K562 (cell line): ENCODE results near the gene KCNQ2. TPM values are rescaled to one million over a fixed set of nuclear protein-coding genes. Genes with fewer than 3 reads are reported as not detected.
A peak's percentile ranks its signal among the peaks of the same experiment; 100 is the strongest.

Experiments
- ATAC-seq: fragments of 200-7000 bp; cut with Tn5 transposase; 3 replicates; pipeline ENCODE4 v1.9.1; 2020; ENCODE audit warnings: moderate library complexity
- BruUV-seq: library from RNA; stranded (reverse); fragments of 400-500 nt; replicated peaks from 2 replicates; lab custom pipeline; 2021; lab: Mats Ljungman, UMichigan
- CTCF ChIA-PET: fragments of 300-600 bp; formaldehyde crosslinking; extraction: SDS; loops from one replicate; lab custom pipeline; 2021; ENCODE audit warnings: low intra/inter-chr PET ratio; lab: Yijun Ruan, JAX
- POLR2A ChIA-PET: fragments of 300-600, 350-650 bp; sonication (Branson Sonifier 250); formaldehyde crosslinking; extraction: SDS; loops from one replicate; lab custom pipeline; 2021; ENCODE audit warnings: antibody characterized with exemption, inconsistent platforms; lab: Yijun Ruan, JAX
- DNase-seq, 4 experiments: peaks; one replicate each; pipeline versions ENCODE4 v3.0.0 to v3.0.0-alpha.2; 2011 to 2018; ENCODE audit warnings: low spot score in 3 of 4, mixed read lengths in 3 of 4; ENCODE audit errors: extremely low read depth in 1 of 4
- FAIRE-seq: peaks from 2 replicates; lab custom pipeline; 2011; peaks lifted over from hg19 to GRCh38; lab: Jason Lieb, UNC
- H2AFZ ChIP-seq: 2 replicates; pipeline ENCODE4 v1.6.0; 2011; ENCODE audit warnings: low read depth, low read length, control low read depth, inconsistent platforms
- H3K27ac ChIP-seq: fragments of 200-600 bp; 3 replicates; pipeline ENCODE4 v1.8.0; 2011; ENCODE audit warnings: low read depth, mild to moderate bottlenecking, control low read depth, inconsistent platforms, low read length, moderate library complexity, mixed read lengths; ENCODE audit errors: extremely low read depth
- H3K27me3 ChIP-seq, 2 experiments: fragments of 300-600 bp in 1 of 2; 2 replicates in 1 of 2; 3 replicates in 1 of 2; pipeline versions ENCODE4 v1.6.0 to v1.8.0; 2011; ENCODE audit warnings: inconsistent platforms in 2 of 2, low read length in 2 of 2, mild to moderate bottlenecking in 1 of 2, mixed read lengths in 1 of 2, moderate library complexity in 1 of 2; ENCODE audit not compliant: control insufficient read depth in 2 of 2, insufficient read depth in 2 of 2
- H3K36me3 ChIP-seq: fragments of 300-600 bp; 3 replicates; pipeline ENCODE4 v1.8.0; 2011; ENCODE audit warnings: mild to moderate bottlenecking, low read length, inconsistent platforms; ENCODE audit not compliant: control insufficient read depth, insufficient read depth
- H3K4me1 ChIP-seq, 2 experiments: fragments of 200-600 bp in 1 of 2; replicated peaks in 1 of 2; 2 replicates in 1 of 2; 3 replicates in 1 of 2; pipeline versions ENCODE4 v1.5.1 to v1.8.0; 2011; ENCODE audit warnings: inconsistent platforms in 2 of 2, low read length in 2 of 2, mild to moderate bottlenecking in 1 of 2, mixed read lengths in 1 of 2, moderate library complexity in 1 of 2; ENCODE audit not compliant: control insufficient read depth in 2 of 2, insufficient read depth in 2 of 2
- H3K4me2 ChIP-seq: 2 replicates; pipeline ENCODE4 v1.6.1; 2011; ENCODE audit warnings: low read length, control low read depth, inconsistent platforms, mixed read lengths; ENCODE audit not compliant: insufficient read depth
- H3K4me3 ChIP-seq: fragments of 200-600 bp; sonication (generic), shearing (Covaris generic); 2 replicates; pipeline ENCODE4 v1.5.1; 2016; ENCODE audit warnings: control low read depth, inconsistent platforms
- H3K79me2 ChIP-seq: fragments of 200-600 bp; 3 replicates; pipeline ENCODE4 v1.8.0; 2011; ENCODE audit warnings: low read length, inconsistent platforms; ENCODE audit not compliant: control insufficient read depth, insufficient read depth
- H3K9ac ChIP-seq, 2 experiments: 2 replicates each; pipeline versions ENCODE4 v1.6.0 to v1.6.1; 2011; ENCODE audit warnings: low read depth in 2 of 2, low read length in 2 of 2, control low read depth in 1 of 2, inconsistent platforms in 1 of 2, mild to moderate bottlenecking in 1 of 2, mixed read lengths in 1 of 2; ENCODE audit not compliant: insufficient read depth in 1 of 2
- H3K9me1 ChIP-seq: one replicate; pipeline ENCODE4 v1.6.0; 2011; ENCODE audit warnings: inconsistent platforms, mild to moderate bottlenecking, low read length, moderate library complexity; ENCODE audit not compliant: control insufficient read depth, insufficient read depth
- H3K9me3 ChIP-seq: replicated peaks from 2 replicates; pipeline ENCODE4 v1.5.1; 2011; ENCODE audit warnings: low read depth, low read length, inconsistent platforms; ENCODE audit not compliant: control insufficient read depth, insufficient read depth
- H4K20me1 ChIP-seq: replicated peaks from 2 replicates; pipeline ENCODE4 v1.6.1; 2011; ENCODE audit warnings: low read length, inconsistent platforms, mixed read lengths; ENCODE audit not compliant: control insufficient read depth, insufficient read depth
- BMI1 ChIP-seq: fragments of 150-350 bp; IDR thresholded peaks from 2 replicates; pipeline ENCODE4 v1.6.1; 2014; ENCODE audit warnings: low read length
- CBFA2T3 ChIP-seq: fragments of 450-650 bp; IDR thresholded peaks from 2 replicates; pipeline ENCODE4 v1.6.1; 2017
- CBX8 ChIP-seq: fragments of 200-600 bp; sonication (generic); IDR thresholded peaks from 2 replicates; pipeline ENCODE4 v1.6.1; 2012; ENCODE audit warnings: borderline replicate concordance, mixed run types, low read depth, mild to moderate bottlenecking, moderate library complexity, mixed read lengths, low read length, control low read depth, inconsistent platforms; ENCODE audit not compliant: poor library complexity, severe bottlenecking; ENCODE audit errors: extremely low read depth
- CCAR2 ChIP-seq: fragments of 200-400 bp; formaldehyde crosslinking; IDR thresholded peaks from 2 replicates; pipeline ENCODE4 v1.6.1; 2017; ENCODE audit warnings: mild to moderate bottlenecking, low read depth, low read length
- ESRRA ChIP-seq: fragments of 450-650 bp; IDR thresholded peaks from 2 replicates; pipeline ENCODE4 v1.6.1; 2014; ENCODE audit warnings: low read depth, mild to moderate bottlenecking, moderate library complexity, borderline replicate concordance
- FOXK1 ChIP-seq: sonication (generic); formaldehyde crosslinking; IDR thresholded peaks from 2 replicates; pipeline ENCODE4 v1.8.0; 2022; ENCODE audit warnings: missing genetic modification reagents, mild to moderate bottlenecking, borderline replicate concordance
- HNRNPH1 ChIP-seq: fragments of 200-400 bp; formaldehyde crosslinking; optimal IDR thresholded peaks from 2 replicates; pipeline ENCODE3; 2017; ENCODE audit warnings: low read depth, mild to moderate bottlenecking, low read length, moderate library complexity
- NFE2 ChIP-seq: IDR thresholded peaks from 2 replicates; pipeline ENCODE4 v1.6.1; 2014; ENCODE audit warnings: antibody characterized with exemption, low read depth
- PML ChIP-seq: IDR thresholded peaks from 2 replicates; pipeline ENCODE4 v1.6.1; 2012; ENCODE audit warnings: low read length, inconsistent platforms
- POLR3G ChIP-seq: IDR thresholded peaks from 2 replicates; pipeline ENCODE4 v1.6.1; 2011; ENCODE audit not compliant: insufficient read length, insufficient replicate concordance; ENCODE audit errors: extremely low read depth
- SMAD1 ChIP-seq: fragments of 150-350 bp; IDR thresholded peaks from 2 replicates; pipeline ENCODE4 v1.6.1; 2014; ENCODE audit warnings: low read length, low read depth; ENCODE audit not compliant: partially characterized antibody
- TRIM24 ChIP-seq, 2 experiments: fragments of 450-650 bp; IDR thresholded peaks; 2 replicates each; pipeline ENCODE4 v1.6.1; 2016
- ZFPM2 ChIP-seq: fragments of 250-450 bp; sonication (Bioruptor Pico); IDR thresholded peaks from 2 replicates; pipeline ENCODE4 v1.5.1; 2022; ENCODE audit warnings: mild to moderate bottlenecking
- WGBS: fragments of 100-300 bp; shearing (Covaris generic); methylation state at CpG from one replicate; pipeline ENCODE4 v1.1.6; 2016; ENCODE audit warnings: low coverage, mixed read lengths; ENCODE audit not compliant: insufficient coverage; ENCODE audit errors: missing lambda C conversion rate; 5-methylcytosine and 5-hydroxymethylcytosine counted together
- in situ Hi-C: fragments of 300-500 bp; cut with MboI; formaldehyde crosslinking; loops from 4 replicates; pipeline ENCODE4 v1.15.0; 2018; ENCODE audit warnings: inconsistent platforms, mixed read lengths
- intact Hi-C: fragments of 100-400 bp; cut with micrococcal nuclease; formaldehyde crosslinking; loops from 2 replicates; pipeline ENCODE4 v1.14.2; 2022
- polyA plus RNA-seq, 8 experiments: library from polyadenylated mRNA; depleted of rRNA in 4 of 8; stranded (reverse) in 5 of 8; unstranded in 3 of 8; fragments of >200 nt; fragmentation: Nextera tagmentation in 2 of 8; fragmentation: Illumina TruSeq in 1 of 8; extraction: Ambion mirVana in 2 of 8; extraction: Trizol in 1 of 8; gene quantifications; 2 replicates each; pipeline versions ENCODE4 v1.2.1 to v1.2.3, GENCODE V29; 2011 to 2014; ENCODE audit warnings: inconsistent platforms in 1 of 8, missing spikeins in 1 of 8
- total RNA-seq, 7 experiments: library from RNA; depleted of rRNA in 6 of 7; stranded (reverse); fragments of >200 nt in 6 of 7; fragmentation: Illumina TruSeq in 2 of 7; extraction: Trizol in 2 of 7; gene quantifications; 2 replicates each; pipeline versions ENCODE4 v1.2.1 to v1.2.3, GENCODE V29; 2011 to 2021; ENCODE audit warnings: low replicate concordance in 1 of 7
- TF ChIP-seq, protein P1 (sequence below): fragments of 450-650 bp; IDR thresholded peaks from 2 replicates; pipeline ENCODE4 v1.6.1; 2016; ENCODE audit warnings: borderline replicate concordance
- TF ChIP-seq, protein P2 (sequence below): fragments of 250-450 bp; sonication (Bioruptor Pico); IDR thresholded peaks from 2 replicates; pipeline ENCODE4 v1.8.0; 2021; ENCODE audit warnings: borderline replicate concordance, mild to moderate bottlenecking, moderate library complexity; ENCODE audit not compliant: poor library complexity, severe bottlenecking

KCNQ2 gene
- total and polyA plus RNA-seq, 9 of the 15 experiments (the other 6 are each of a cell fraction or from before 2014, with no cell fraction given) = 0.13 to 0.16 TPM; not detected in 7

DNA sequence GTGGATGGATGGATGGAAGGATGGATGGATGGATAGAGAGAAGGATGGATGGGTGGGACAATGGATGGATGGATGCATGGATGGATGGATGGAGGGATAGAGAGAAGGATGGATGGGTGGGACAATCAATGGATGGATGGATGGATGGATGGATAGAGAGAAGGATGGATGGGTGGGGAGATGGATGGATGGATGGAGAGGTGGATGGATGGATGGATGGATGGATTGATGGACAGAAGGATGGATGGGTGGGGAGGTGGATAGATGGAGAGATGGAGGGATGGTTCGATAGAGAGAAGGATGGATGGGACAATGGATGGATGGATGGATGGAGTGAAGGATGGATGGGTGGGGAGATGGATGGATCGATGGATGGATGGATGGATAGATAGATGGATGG lies 20.1 kb upstream of the KCNQ2 start:
- no TSS peak for BruUV-seq
- CTCF ChIA-PET = no interaction called here
- Histone ChIP-seq H3K4me3 (no peak overlapping the region), H3K9me3 (no peaks in the 10 kb centered on the region), H4K20me1 (peaks cover 12% of the 10 kb centered on the region)
- POLR2A ChIA-PET = no interaction called here
- TF ChIP-seq ESRRA (no peak), CBFA2T3 (no peak), CCAR2 (no peak)
- TF ChIP-seq, all 486 proteins: peak for 0
- Histone ChIP-seq H3K79me2 (no peaks in the 10 kb centered on the region), H3K27ac (no peak overlapping the region), H2AFZ (no peak overlapping the region), H3K9ac (no peak overlapping the region), H3K27me3 (no peaks in the 10 kb centered on the region), H3K36me3 (no peaks in the 10 kb centered on the region), H3K4me1 (peaks cover 0 to 48% of the 10 kb centered on the region in 2 experiments; a peak in 3 of 5 replicates), H3K9me1 (no peaks in the 10 kb centered on the region), H3K4me2 (no peak overlapping the region)
- intact Hi-C loops (no loop called here), in situ Hi-C loops (no loop called here)
- DNase-seq (no peak), ATAC-seq (no peak), FAIRE-seq (peak; percentile 42)
- WGBS = 21% methylated on average over 2 of the region's 2 CpGs

- BruUV-seq = no TSS peak
- no peaks in the 10 kb centered on the region for H3K27me3 ChIP-seq
- TF ChIP-seq, protein P1, sequence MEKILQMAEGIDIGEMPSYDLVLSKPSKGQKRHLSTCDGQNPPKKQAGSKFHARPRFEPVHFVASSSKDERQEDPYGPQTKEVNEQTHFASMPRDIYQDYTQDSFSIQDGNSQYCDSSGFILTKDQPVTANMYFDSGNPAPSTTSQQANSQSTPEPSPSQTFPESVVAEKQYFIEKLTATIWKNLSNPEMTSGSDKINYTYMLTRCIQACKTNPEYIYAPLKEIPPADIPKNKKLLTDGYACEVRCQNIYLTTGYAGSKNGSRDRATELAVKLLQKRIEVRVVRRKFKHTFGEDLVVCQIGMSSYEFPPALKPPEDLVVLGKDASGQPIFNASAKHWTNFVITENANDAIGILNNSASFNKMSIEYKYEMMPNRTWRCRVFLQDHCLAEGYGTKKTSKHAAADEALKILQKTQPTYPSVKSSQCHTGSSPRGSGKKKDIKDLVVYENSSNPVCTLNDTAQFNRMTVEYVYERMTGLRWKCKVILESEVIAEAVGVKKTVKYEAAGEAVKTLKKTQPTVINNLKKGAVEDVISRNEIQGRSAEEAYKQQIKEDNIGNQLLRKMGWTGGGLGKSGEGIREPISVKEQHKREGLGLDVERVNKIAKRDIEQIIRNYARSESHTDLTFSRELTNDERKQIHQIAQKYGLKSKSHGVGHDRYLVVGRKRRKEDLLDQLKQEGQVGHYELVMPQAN = no peak
- TF ChIP-seq POLR3G = no peak
- no peak for TF ChIP-seq FOXK1 (CRISPR knock-in tag)
- TF ChIP-seq SMAD1 = no peak
- no peak for TF ChIP-seq PML
- no peak for TF ChIP-seq HNRNPH1
- no peak for TF ChIP-seq ZFPM2 (CRISPR knock-in tag)
- TF ChIP-seq CBX8 = no peak
- no peak for TF ChIP-seq BMI1
- TF ChIP-seq, protein P2, sequence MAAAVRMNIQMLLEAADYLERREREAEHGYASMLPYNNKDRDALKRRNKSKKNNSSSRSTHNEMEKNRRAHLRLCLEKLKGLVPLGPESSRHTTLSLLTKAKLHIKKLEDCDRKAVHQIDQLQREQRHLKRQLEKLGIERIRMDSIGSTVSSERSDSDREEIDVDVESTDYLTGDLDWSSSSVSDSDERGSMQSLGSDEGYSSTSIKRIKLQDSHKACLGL = no peak
- TF ChIP-seq NFE2 = no peak
- TF ChIP-seq TRIM24 (IDR thresholded peaks at IDR 0.05) = no peak
These were observed 19.3 kb upstream of the KCNQ2 start for GRCh38 chr20:63491635-63492230.

More at GRCh38 chr20:63491635-63492230, 19.3 kb upstream of the KCNQ2 start:
- no peak for ATAC-seq
- Histone ChIP-seq H3K4me1 (peaks cover 0 to 40% of the 10 kb centered on the region in 2 experiments; a peak in 3 of 5 replicates), H3K79me2 (no peaks in the 10 kb centered on the region), H2AFZ (no peak overlapping the region), H3K9me3 (no peaks in the 10 kb centered on the region), H3K9ac (no peak overlapping the region), H3K27ac (no peak overlapping the region), H4K20me1 (peaks cover 8% of the 10 kb centered on the region), H3K4me2 (no peak overlapping the region), H3K4me3 (no peak overlapping the region), H3K36me3 (no peaks in the 10 kb centered on the region), H3K9me1 (no peaks in the 10 kb centered on the region)
- no peak for FAIRE-seq
- in situ Hi-C loops = no loop called here
- intact Hi-C loops = no loop called here
- ChIA-PET POLR2A (no interaction called here), CTCF (no interaction called here)
- 7% methylated on average over 2 of the region's 4 CpGs for WGBS
- DNase-seq = no peak
